Left ventricle myocardium inferior (tissue), 1 donor: ENCODE results near the gene SYS1. TPM values are rescaled to one million over a fixed set of nuclear protein-coding genes. Genes with fewer than 3 reads are reported as not detected.

Experiments used
- DNase-seq: peaks from one replicate; pipeline ENCODE4 v3.0.0-alpha.2; 2020
- H3K27ac ChIP-seq: fragments of 200-600 bp; replicated peaks from 2 replicates; pipeline ENCODE4 v1.8.0; 2021
- H3K27me3 ChIP-seq: fragments of 200-600 bp; 2 replicates; pipeline ENCODE4 v1.8.0; 2021; ENCODE audit warnings: low read depth
- H3K36me3 ChIP-seq: fragments of 200-600 bp; 2 replicates; pipeline ENCODE4 v1.8.0; 2021
- H3K4me1 ChIP-seq: fragments of 200-600 bp; 2 replicates; pipeline ENCODE4 v1.8.0; 2021
- H3K4me3 ChIP-seq: fragments of 200-600 bp; 2 replicates; pipeline ENCODE4 v1.8.0; 2021; ENCODE audit warnings: mild to moderate bottlenecking, moderate library complexity
- H3K9me3 ChIP-seq: fragments of 200-600 bp; replicated peaks from 2 replicates; pipeline ENCODE4 v1.8.0; 2021
- CTCF ChIP-seq: fragments of 200-600 bp; IDR thresholded peaks from 2 replicates; pipeline ENCODE4 v1.8.0; 2021; ENCODE audit warnings: antibody characterized with exemption, mild to moderate bottlenecking, borderline replicate concordance
- intact Hi-C: fragments of 100-400 bp; cut with micrococcal nuclease; formaldehyde crosslinking; loops from one replicate; pipeline ENCODE4 v1.11.0; 2022
- total RNA-seq: library from RNA; stranded (reverse); fragmentation: NEBNext Ultra II Directional; extraction: Animal tissue kit (Norgen Biotek cat#: 25700); gene quantifications from one replicate; pipeline ENCODE4 v1.2.1, GENCODE V29; 2021
- donor health status: DM: no; HTN: yes; CAD: no; lungs with severe emphysema.

Gene SYS1
- total RNA-seq, 1 donor from 2014 or later = 20.8 TPM

GRCh38 chr20:45407783-45408645, 45.1 kb downstream of the SYS1 start, which contains the start of gene DBNDD2:
DBNDD2 (plus strand) TSS chr20:45408289; CDS start chr20:45408468, 179 bp downstream.
- no peak for TF ChIP-seq CTCF
- Histone ChIP-seq H3K36me3 (peaks cover 35% of the 10 kb centered on the region), H3K9me3 (no peaks in the 10 kb centered on the region), H3K27me3 (no peaks in the 10 kb centered on the region), H3K27ac (peak within 1 kb of the TSS; percentile 100), H3K4me3 (peak within 1 kb of the TSS; percentile 98), H3K4me1 (peaks cover 68% of the 10 kb centered on the region)
- peak; percentile 54 for DNase-seq
- intact Hi-C loops = no loop called here

- intact Hi-C loops = no loop called here
- peaks cover 35% of the 10 kb centered on the region for H3K36me3 ChIP-seq
- TF ChIP-seq CTCF = no peak
- H3K27ac ChIP-seq = peak overlapping the region; percentile 100
- no peaks in the 10 kb centered on the region for H3K27me3 ChIP-seq
- H3K4me1 ChIP-seq = peaks cover 68% of the 10 kb centered on the region
- peak overlapping the region; percentile 98 for H3K4me3 ChIP-seq
- no peaks in the 10 kb centered on the region for H3K9me3 ChIP-seq
- DNase-seq = no peak
Measured at GRCh38 chr20:45408646-45409213, 45.8 kb downstream of the SYS1 start.

- TF ChIP-seq CTCF = no peak
- DNase-seq = no peak
- H3K9me3 ChIP-seq = no peaks in the 10 kb centered on the region
- intact Hi-C loops = no loop called here
- peaks cover 35% of the 10 kb centered on the region for H3K36me3 ChIP-seq
- H3K27ac ChIP-seq = peak overlapping the region; percentile 100
- H3K4me1 ChIP-seq = peaks cover 68% of the 10 kb centered on the region
- H3K4me3 ChIP-seq = peak overlapping the region; percentile 98
- no peaks in the 10 kb centered on the region for H3K27me3 ChIP-seq
Measured at GRCh38 chr20:45409521-45410272, 46.7 kb downstream of the SYS1 start.

- peak overlapping the region; percentile 98 for H3K4me3 ChIP-seq
Measured at GRCh38 chr20:45410887-45411286, 47.9 kb downstream of the SYS1 start.

More at GRCh38 chr20:45410887-45411286, 47.9 kb downstream of the SYS1 start:
- DNase-seq = no peak
- intact Hi-C loops = no loop called here
- Histone ChIP-seq H3K4me1 (peaks cover 69% of the 10 kb centered on the region), H3K27ac (peak overlapping the region; percentile 100), H3K27me3 (no peaks in the 10 kb centered on the region), H3K9me3 (no peaks in the 10 kb centered on the region), H3K36me3 (peaks cover 35% of the 10 kb centered on the region)
- TF ChIP-seq CTCF = no peak
